Measurements from ENCODE around the gene NFU1.

GRCh38 chr2:69483024-69483423 is 45.8 kb upstream of the NFU1 start:
- TF ChIP-seq CTCF (conservative IDR thresholded peaks at IDR 0.05; ENCODE audit: low read length) (no peak), EZH2phosphoT487 (IDR thresholded peaks at IDR 0.05; ENCODE audit: borderline replicate concordance) (no peak)
